Subcutaneous adipose tissue (tissue), 4 donors: Measurements from ENCODE around the gene CTU2. TPM values are rescaled to one million over a fixed set of nuclear protein-coding genes. Genes with fewer than 3 reads are reported as not detected.

Experiments
- CTCF ChIP-seq: fragments of 450-650 bp; IDR thresholded peaks from one replicate; pipeline ENCODE4 v1.5.1; 2016; ENCODE audit warnings: low read depth, mild to moderate bottlenecking, control low read depth, antibody characterized with exemption, moderate library complexity
- total RNA-seq, 4 donors: library from RNA; depleted of rRNA; stranded (reverse); fragments of >200 nt; gene quantifications; one replicate each; pipeline ENCODE4 v1.1.0, GENCODE V29; 2016

The CTU2 gene
- total RNA-seq, 4 donors from 2014 or later, result 3.2 to 6.0 (median 4.8) TPM

DNA sequence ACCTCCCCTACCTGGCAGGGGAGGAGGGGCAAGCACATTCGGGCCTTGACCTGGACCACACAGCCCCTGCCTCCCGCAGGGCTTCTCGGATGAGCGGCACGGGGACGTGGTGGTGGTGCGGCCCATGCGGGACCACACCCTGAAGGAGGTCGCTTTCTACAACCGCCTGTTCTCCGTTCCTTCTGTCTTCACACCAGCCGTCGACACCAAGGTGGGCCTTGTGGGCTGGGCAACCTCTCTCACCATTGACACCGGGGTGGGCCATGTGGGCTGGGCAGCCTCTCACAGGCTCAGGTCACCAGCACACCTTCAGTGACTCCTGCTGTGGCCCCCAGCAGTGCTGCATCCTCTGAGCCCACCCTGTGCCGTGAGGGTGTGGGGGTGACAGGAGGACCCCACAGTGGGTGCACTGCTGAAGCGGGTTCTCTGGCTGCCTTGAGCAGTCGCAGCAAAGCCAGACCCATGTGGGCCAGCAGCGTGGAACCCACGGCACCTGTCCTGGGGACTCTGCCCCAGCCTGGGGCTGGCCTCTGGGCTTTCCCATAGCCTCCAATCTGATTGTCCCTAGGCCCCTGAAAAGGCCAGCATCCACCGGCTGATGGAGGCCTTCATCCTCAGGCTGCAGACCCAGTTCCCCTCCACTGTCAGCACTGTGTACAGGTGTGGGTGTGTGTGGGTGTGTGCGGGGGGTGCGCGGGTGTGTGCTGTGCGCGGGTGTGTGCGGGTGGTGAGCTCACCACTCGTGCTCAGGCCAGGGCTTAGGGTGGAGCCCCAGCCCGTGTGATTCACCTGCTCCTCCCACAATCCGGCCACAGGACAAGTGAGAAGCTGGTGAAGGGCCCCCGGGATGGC, 7.5 kb downstream of the CTU2 start:
- TF ChIP-seq CTCF, result no peak

DNA sequence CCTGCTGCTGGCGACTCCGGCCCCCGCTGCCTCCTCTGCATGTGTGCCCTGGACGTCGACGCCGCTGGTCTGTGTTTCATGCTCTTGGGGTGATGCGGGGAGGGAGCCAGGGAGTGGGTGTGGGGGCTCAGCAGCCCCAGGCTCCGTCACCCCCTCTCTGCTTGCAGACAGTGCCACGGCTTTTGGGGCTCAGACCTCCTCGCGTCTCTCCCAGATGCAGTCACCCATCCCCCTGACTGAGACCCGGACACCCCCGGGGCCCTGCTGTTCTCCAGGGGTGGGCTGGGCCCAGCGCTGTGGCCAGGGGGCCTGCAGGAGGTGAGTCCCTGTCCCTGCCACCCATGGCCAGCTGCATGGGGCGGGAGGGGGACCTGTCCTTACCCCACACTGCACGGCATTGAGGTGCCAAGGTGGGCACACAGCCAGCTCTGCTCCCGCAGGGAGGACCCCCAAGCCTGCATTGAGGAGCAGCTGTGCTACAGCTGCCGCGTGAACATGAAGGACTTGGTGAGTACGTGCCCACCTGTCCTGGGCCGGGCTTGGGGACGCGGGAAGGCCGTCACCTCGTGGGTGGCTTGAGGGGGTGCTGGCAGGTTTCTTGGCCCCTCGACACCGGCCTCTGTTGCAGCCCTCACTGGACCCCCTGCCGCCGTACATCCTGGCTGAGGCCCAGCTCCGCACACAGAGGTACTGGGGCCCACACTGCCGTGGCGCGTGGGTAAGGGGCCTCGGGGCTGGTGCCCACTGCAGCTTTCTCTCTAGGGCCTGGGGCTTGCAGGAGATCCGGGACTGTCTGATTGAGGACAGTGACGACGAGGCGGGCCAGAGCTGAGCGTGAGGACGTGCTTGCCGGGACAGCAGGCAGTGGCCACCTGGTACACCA, 8.4 kb downstream of the CTU2 start:
- TF ChIP-seq CTCF, result no peak

GRCh38 chr16:88715312-88716190, 9.2 kb downstream of the CTU2 start:
- TF ChIP-seq CTCF, result no peak

- no peak for TF ChIP-seq CTCF
These were observed 9.9 kb downstream of the CTU2 start for GRCh38 chr16:88716201-88716600.

GRCh38 chr16:88716601-88717001, 10.3 kb downstream of the CTU2 start:
- no peak for TF ChIP-seq CTCF

DNA sequence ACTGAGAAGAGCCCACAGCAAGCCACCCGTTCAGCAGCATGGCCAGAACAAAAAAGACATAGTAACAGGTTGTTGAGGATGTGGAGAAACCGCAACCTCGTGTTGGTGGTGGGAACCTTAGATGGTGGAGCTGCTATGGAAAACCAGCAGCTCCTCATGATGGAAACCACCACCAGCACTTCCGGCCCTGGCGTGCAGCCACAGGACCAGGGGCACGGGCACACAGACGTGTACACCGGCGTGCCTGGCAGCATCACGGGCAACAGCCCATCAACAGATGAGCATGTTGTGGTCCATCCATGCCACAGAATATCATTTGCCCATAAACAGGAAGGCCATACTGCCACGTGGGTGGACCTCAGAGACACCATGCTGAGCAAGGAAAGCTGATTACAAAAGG, 11.9 kb downstream of the CTU2 start:
- no peak for TF ChIP-seq CTCF
